Activated CD4-positive, alpha-beta T cell treated with anti-CD3 and anti-CD28 coated beads, Interleukin-2, Interleukin-6, amounts not matched to agents 100 ng/mL and 50 ng/mL, durations not matched to agents 16 hours and 8 hours (primary cell): ENCODE results near the gene TMEM185B.
"Not testable (repeated sequence)": the region's sequence is repeated elsewhere in the genome, so short reads cannot be mapped to it uniquely, and the experiment has no call there.

ENCODE experiments used
- DNase-seq: peaks from one replicate; pipeline ENCODE4 v3.0.0-alpha.2; 2020

Gene TMEM185B

GRCh38 chr2:120223034-120223912 lies at the start of gene TMEM185B:
Gene TMEM185B, minus strand, starts transcription at chr2:120223400. Its CDS starts 424 bp downstream, at chr2:120222976.
- DNase-seq = peak; percentile 95

DNA sequence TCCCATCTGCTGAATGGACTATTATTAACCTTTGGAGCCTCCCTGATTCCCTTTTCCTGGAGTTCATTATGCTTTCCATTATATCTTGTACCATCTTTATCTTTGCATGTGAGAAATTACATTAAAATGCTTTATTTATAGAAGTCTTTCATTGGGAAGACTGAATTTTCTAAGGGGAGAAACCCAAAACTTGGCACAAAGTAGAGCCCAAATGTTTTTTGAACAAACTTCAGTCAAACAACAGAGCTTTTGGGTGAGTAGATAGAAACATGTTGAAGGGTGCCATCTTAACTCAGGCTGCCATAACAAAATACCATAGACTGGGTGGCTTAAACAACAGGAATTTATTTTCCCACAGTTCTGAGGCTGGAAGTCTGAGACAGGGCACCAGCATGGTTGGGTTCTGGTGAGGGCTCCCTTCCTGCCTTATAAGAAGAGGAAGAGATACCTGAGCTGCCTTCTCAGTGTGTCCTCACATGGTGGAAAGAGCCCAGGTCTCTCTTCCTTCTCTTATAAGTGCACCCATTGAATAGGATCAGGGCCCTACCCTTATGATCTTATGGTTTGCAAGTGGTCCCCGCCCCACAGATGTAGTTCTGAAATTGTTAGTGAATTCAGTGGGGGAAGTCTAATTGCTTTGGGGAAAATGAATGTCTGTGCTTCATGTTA lies 48.6 kb upstream of the TMEM185B start:
- no peak for DNase-seq

DNA sequence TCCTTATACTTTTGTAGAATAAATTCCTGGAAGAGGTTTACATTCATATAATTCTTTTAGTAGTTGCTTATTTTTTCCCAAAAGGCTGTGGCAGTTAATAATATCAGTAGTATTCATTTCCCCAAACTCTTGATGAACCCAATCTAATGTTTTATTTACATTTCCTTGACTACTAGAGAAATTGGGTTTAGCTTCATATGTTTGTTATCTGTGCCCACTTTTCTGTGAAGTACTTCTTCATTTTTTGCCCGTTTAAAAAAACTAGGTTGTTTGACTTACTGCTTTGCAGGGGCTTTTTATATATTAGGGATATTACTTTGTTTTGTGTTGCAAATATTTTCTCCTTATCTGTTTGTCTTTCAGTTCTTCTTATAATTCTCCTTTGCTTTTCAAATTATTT lies 46.6 kb upstream of the TMEM185B start:
- DNase-seq = no peak

DNA sequence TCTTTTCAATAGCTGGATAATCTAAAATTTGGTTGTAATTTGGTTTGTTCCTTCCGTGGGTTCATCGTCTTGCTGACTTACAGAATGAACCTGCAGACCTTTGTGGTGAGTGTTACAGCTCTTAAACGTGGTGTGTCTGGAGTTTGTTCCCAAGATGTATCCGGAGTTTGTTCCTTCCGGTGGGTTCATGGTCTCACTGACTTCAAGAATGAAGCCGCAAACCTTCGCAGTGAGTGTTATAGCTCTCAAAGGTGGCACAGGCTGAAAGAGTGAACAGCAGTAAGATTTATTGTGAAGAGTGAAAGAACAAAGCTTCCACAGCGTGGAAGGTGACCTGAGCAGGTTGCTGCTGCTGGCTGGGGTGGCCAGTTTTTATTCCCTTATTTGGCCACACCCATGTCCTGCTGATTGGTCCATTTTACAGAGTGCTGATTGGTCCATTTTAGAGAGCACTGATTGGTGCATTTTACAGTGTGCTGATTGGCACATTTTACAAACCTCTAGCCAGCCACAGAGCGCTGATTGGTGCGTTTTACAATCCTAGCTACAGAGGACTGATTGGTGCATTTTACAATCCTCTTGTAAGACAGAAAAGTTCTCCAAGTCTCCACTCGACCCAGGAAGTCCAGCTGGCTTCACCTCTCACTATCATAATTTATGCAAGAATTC lies 46.0 kb upstream of the TMEM185B start:
- no peak for DNase-seq

- DNase-seq = peak; percentile 32
Observed at GRCh38 chr2:120267348-120267747, 44.1 kb upstream of the TMEM185B start.

- no peak for DNase-seq
Observed at GRCh38 chr2:120265006-120265405, 41.8 kb upstream of the TMEM185B start.

GRCh38 chr2:120262761-120263428 lies 39.7 kb upstream of the TMEM185B start:
- no peak for DNase-seq

DNA sequence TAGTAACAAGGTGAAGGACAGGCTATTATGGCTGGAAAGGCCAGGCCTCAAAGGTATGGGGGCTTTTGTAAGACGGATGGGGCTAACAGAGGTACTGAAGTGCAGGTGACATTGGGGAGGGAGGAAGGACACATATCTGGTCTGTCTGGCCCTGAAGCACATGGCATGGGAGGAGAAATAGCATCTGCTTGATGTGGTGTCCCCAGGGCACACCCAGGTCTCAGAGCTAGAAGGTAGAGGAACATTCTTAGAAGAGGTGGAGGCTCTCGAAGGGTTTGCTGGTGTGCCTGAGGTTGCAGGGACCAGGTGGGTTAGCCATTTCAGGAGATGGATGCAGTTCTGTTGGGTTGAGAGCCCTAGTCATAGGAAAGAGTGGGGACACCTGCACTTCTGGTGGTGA lies 39.0 kb upstream of the TMEM185B start:
- no peak for DNase-seq

GRCh38 chr2:120261387-120262006 lies 38.3 kb upstream of the TMEM185B start:
- DNase-seq = peak; percentile 69

GRCh38 chr2:120260736-120261135 lies 37.5 kb upstream of the TMEM185B start:
- DNase-seq = no peak

GRCh38 chr2:120259939-120260338 lies 36.7 kb upstream of the TMEM185B start:
- DNase-seq = not testable (repeated sequence)

- no peak for DNase-seq
Observed at GRCh38 chr2:120258196-120258595, 35.0 kb upstream of the TMEM185B start.

GRCh38 chr2:120257522-120257921 lies 34.3 kb upstream of the TMEM185B start:
- no peak for DNase-seq

GRCh38 chr2:120256651-120257000 lies 33.4 kb upstream of the TMEM185B start:
- DNase-seq = no peak

DNA sequence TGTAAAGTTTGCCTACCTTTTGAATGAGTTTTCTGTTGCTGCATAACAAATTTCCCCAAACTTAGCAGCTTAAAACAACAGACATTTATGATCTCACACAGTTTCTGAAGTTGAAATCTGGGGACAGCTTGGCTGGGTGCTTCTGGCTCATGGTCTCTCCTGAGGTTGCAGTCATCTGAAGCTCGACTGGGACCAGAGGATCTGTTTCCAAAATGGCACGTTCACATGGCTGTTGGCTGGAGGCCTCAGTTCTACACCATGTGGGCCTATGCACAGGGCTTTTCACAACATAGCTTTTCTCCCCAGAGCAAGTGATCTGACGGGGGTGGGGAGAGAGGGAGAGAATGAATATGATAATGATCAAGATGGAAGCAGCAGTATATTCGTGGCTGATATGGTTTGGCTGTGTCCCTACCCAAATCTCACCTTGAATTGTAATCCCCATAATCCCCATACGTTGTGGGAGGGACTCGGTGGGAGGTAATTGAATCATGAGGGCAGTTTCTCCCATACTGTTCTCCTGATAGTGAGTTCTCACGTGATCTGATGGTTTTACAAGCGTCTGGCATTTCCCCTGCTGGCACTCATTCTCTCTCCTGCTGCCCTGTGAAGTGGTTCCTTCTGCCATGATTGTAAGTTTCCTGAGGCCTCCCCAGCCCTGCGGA lies 32.9 kb upstream of the TMEM185B start:
- no peak for DNase-seq

DNA sequence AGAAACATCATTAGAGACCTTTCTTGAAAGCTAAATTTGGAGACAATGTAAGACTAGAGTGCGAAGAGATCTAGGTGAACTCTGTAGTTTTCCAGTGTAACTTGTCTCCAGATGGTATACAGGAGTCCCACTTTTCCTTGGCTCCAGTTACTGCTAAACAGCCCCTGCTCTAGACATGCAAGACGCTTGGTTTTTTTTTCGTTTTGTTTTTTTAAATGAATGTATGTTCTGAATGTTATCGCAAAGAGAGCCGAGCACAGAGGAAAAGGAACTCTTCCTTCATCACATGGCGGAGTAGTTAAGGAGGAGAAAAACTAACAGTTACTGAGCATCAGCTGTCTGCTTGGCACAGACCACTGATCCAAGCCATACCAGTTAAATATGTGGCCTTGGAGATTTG lies 31.9 kb upstream of the TMEM185B start:
- DNase-seq = no peak

- no peak for DNase-seq
Observed at GRCh38 chr2:120254178-120254577, 31.0 kb upstream of the TMEM185B start.

GRCh38 chr2:120253021-120253882 lies 30.1 kb upstream of the TMEM185B start:
- DNase-seq = peak; percentile 60

DNA sequence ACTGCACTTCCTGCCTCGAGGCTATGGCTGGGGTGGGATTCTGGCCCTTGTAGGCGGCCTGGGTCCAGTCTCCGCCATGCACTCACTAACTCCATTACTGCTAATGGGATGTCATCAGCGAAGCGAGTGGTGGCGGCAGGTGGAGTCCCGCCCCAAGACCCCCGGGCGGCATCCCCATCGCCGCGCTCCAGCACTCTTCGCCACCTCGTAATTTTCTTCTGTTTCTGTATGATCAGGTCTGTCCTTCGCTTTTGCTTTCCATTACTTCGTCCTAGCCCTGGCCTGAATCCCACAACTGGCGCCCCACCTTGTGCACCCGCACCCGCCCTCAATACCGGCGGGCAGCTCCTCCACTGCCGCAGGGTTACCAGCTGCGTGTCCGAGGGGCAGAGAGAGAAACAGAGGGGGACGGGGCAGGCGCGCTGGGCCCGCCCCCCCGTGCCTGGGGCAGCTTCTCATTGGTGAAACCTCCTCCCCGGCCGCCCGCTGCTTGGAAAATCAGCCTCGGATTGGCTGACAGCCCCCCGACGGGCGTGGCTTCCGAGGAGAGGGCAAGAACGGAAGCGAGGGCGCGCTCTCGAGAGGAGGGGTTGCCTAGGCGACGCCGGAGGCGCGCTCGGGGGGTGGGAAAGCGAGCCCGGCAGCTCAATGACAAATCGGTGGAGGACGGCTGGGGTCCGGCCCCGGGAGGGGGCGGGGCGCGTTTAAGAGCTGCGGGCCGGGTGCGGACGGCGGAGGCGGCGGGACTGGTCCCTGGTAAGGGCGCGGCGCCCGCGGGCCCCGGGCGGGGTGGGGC lies 29.2 kb upstream of the TMEM185B start, which contains the start of gene RALB:
RALB (plus strand) TSS at position 628 of the 796 bp plus-strand sequence. CDS start 25,813 bp downstream, outside the sequence.
- DNase-seq = peak; percentile 100

GRCh38 chr2:120251880-120252224 lies 28.7 kb upstream of the TMEM185B start:
- DNase-seq = no peak
